Mesenchymal stem cell (in vitro differentiated cells and primary cell): ENCODE measurements around the gene NCAPH2.
A peak's percentile ranks its signal among the peaks of the same experiment; 100 is the strongest.

Source experiments
- DNase-seq: peaks from one replicate; pipeline ENCODE4 v3.0.0-alpha.2; 2013
- H2AFZ ChIP-seq: one replicate; pipeline ENCODE4 v1.6.1; 2013; ENCODE audit warnings: low read depth, mild to moderate bottlenecking, control low read depth, inconsistent platforms, low read length, moderate library complexity
- H2AK5ac ChIP-seq: 2 replicates; pipeline ENCODE4 v1.6.1; 2013; ENCODE audit warnings: low read length, moderate library complexity, mild to moderate bottlenecking, inconsistent platforms; ENCODE audit not compliant: severe bottlenecking
- H2BK120ac ChIP-seq: one replicate; pipeline ENCODE4 v1.6.1; 2013; ENCODE audit warnings: low read depth, mild to moderate bottlenecking, inconsistent platforms, low read length, moderate library complexity
- H2BK12ac ChIP-seq, 2 experiments: one replicate each; pipeline ENCODE4 v1.6.1; 2013; ENCODE audit warnings: inconsistent platforms in 2 of 2, low read length in 2 of 2, mild to moderate bottlenecking in 2 of 2, moderate library complexity in 2 of 2, control low read depth in 1 of 2
- H2BK15ac ChIP-seq: one replicate; pipeline ENCODE4 v1.6.1; 2013; ENCODE audit warnings: mild to moderate bottlenecking, low read depth, inconsistent platforms; ENCODE audit not compliant: poor library complexity, severe bottlenecking
- H2BK5ac ChIP-seq: 2 replicates; pipeline ENCODE4 v1.6.1; 2013; ENCODE audit warnings: low read depth, mild to moderate bottlenecking, low read length, control low read depth, inconsistent platforms; ENCODE audit not compliant: poor library complexity, severe bottlenecking
- H3K14ac ChIP-seq, 2 experiments: one replicate each; pipeline ENCODE4 v1.6.1; 2013; ENCODE audit warnings: inconsistent platforms in 2 of 2, low read length in 2 of 2, control low read depth in 1 of 2, mild to moderate bottlenecking in 1 of 2, moderate library complexity in 1 of 2
- H3K18ac ChIP-seq, 2 experiments: one replicate each; pipeline ENCODE4 v1.6.1; 2013; ENCODE audit warnings: inconsistent platforms in 2 of 2, low read length in 2 of 2, control low read depth in 1 of 2, low read depth in 1 of 2, mild to moderate bottlenecking in 1 of 2
- H3K23ac ChIP-seq, 2 experiments: one replicate each; pipeline ENCODE4 v1.6.1; 2013; ENCODE audit warnings: inconsistent platforms in 2 of 2, low read length in 2 of 2, mild to moderate bottlenecking in 2 of 2, moderate library complexity in 2 of 2, control low read depth in 1 of 2
- H3K27ac ChIP-seq: 2 replicates; pipeline ENCODE4 v1.5.1; 2013; ENCODE audit warnings: mild to moderate bottlenecking, moderate library complexity, low read length, control low read depth, inconsistent platforms; ENCODE audit not compliant: poor library complexity, severe bottlenecking
- H3K27me3 ChIP-seq, 2 experiments: 2 replicates each; pipeline versions ENCODE4 v1.6.1 to v1.7.0; 2013; ENCODE audit warnings: low read length in 2 of 2, mild to moderate bottlenecking in 2 of 2, moderate library complexity in 2 of 2, control low read depth in 1 of 2, inconsistent platforms in 1 of 2; ENCODE audit not compliant: control insufficient read depth in 1 of 2, insufficient read depth in 1 of 2
- H3K36me3 ChIP-seq, 2 experiments: 2 replicates each; pipeline versions ENCODE4 v1.6.1 to v1.7.0; 2013; ENCODE audit warnings: low read length in 2 of 2, control low read depth in 1 of 2, inconsistent platforms in 1 of 2, low read depth in 1 of 2, mild to moderate bottlenecking in 1 of 2; ENCODE audit not compliant: insufficient read depth in 2 of 2, control insufficient read depth in 1 of 2
- H3K4ac ChIP-seq, 2 experiments: one replicate each; pipeline ENCODE4 v1.6.1; 2013; ENCODE audit warnings: inconsistent platforms in 2 of 2, low read length in 2 of 2, mild to moderate bottlenecking in 2 of 2, moderate library complexity in 2 of 2, control low read depth in 1 of 2, low read depth in 1 of 2
- H3K4me1 ChIP-seq: 2 replicates; pipeline ENCODE4 v1.6.1; 2013; ENCODE audit warnings: low read depth, low read length, control low read depth; ENCODE audit not compliant: control insufficient read depth, insufficient read depth
- H3K4me2 ChIP-seq: 2 replicates; pipeline ENCODE4 v1.6.1; 2013; ENCODE audit warnings: low read length, mild to moderate bottlenecking, inconsistent platforms; ENCODE audit not compliant: poor library complexity, severe bottlenecking
- H3K4me3 ChIP-seq, 2 experiments: 2 replicates each; pipeline versions ENCODE4 v1.5.1 to v1.7.0; 2013; ENCODE audit warnings: low read length in 2 of 2, mild to moderate bottlenecking in 2 of 2, control low read depth in 1 of 2, low read depth in 1 of 2; ENCODE audit not compliant: insufficient read depth in 1 of 2
- H3K79me1 ChIP-seq: replicated peaks from 2 replicates; pipeline ENCODE4 v1.6.1; 2013; ENCODE audit warnings: mild to moderate bottlenecking, control low read depth, low read length, inconsistent platforms; ENCODE audit not compliant: poor library complexity, severe bottlenecking
- H3K9ac ChIP-seq: 2 replicates; pipeline ENCODE4 v1.7.0; 2013; ENCODE audit warnings: mild to moderate bottlenecking, low read length, moderate library complexity
- H3K9me3 ChIP-seq: 2 replicates; pipeline ENCODE4 v1.7.0; 2013; ENCODE audit warnings: mild to moderate bottlenecking, low read length; ENCODE audit not compliant: control insufficient read depth
- H4K8ac ChIP-seq: one replicate; pipeline ENCODE4 v1.6.1; 2013; ENCODE audit warnings: inconsistent platforms, mild to moderate bottlenecking, low read length, moderate library complexity
- H4K91ac ChIP-seq: one replicate; pipeline ENCODE4 v1.6.1; 2013; ENCODE audit warnings: mild to moderate bottlenecking, low read length, inconsistent platforms
- WGBS: methylation state at CpG from one replicate; pipeline ENCODE4 v1.1.7; 2013; ENCODE audit warnings: mixed read lengths; 5-methylcytosine and 5-hydroxymethylcytosine counted together

The NCAPH2 gene

GRCh38 chr22:50569041-50569459 is 61.0 kb downstream of the NCAPH2 start:
- no peak overlapping the region for H2AK5ac ChIP-seq
- H2BK15ac ChIP-seq, result no peak overlapping the region
- H2BK120ac ChIP-seq, result no peak overlapping the region
- no peak overlapping the region for H3K14ac ChIP-seq
- DNase-seq, result no peak
- no peak overlapping the region for H4K91ac ChIP-seq
- peaks cover 0 to 64% of the 10 kb centered on the region in 2 experiments for H3K36me3 ChIP-seq
- no peak overlapping the region for H3K23ac ChIP-seq
- H3K27me3 ChIP-seq, result no peaks in the 10 kb centered on the region
- 86% methylated on average over 7 of the region's 8 CpGs for WGBS
- no peak overlapping the region for H2BK12ac ChIP-seq
- no peak overlapping the region for H2AFZ ChIP-seq
- H2BK5ac ChIP-seq, result no peak overlapping the region
- H3K4me1 ChIP-seq, result peaks cover 9% of the 10 kb centered on the region
- no peak overlapping the region for H3K4me3 ChIP-seq
- no peak overlapping the region for H3K4me2 ChIP-seq
- no peak overlapping the region for H4K8ac ChIP-seq
- H3K27ac ChIP-seq, result no peak overlapping the region
- no peaks in the 10 kb centered on the region for H3K9me3 ChIP-seq
- no peaks in the 10 kb centered on the region for H3K79me1 ChIP-seq
- no peak overlapping the region for H3K18ac ChIP-seq
- H3K9ac ChIP-seq, result no peak overlapping the region
- H3K4ac ChIP-seq, result no peak overlapping the region

GRCh38 chr22:50569896-50570535 is 62.0 kb downstream of the NCAPH2 start:
- H2BK12ac ChIP-seq, result no peak overlapping the region
- whole genome bisulfite sequencing, result 97% methylated on average over 12 of the region's 13 CpGs
- H3K27ac ChIP-seq, result no peak overlapping the region
- H3K4me2 ChIP-seq, result no peak overlapping the region
- H2BK5ac ChIP-seq, result no peak overlapping the region
- DNase-seq, result no peak
- no peaks in the 10 kb centered on the region for H3K27me3 ChIP-seq
- peaks cover 0 to 71% of the 10 kb centered on the region in 2 experiments for H3K36me3 ChIP-seq
- no peak overlapping the region for H3K9ac ChIP-seq
- H3K4me3 ChIP-seq, result no peak overlapping the region
- no peak overlapping the region for H3K18ac ChIP-seq
- no peak overlapping the region for H2AFZ ChIP-seq
- H4K91ac ChIP-seq, result no peak overlapping the region
- H2AK5ac ChIP-seq, result no peak overlapping the region
- no peak overlapping the region for H4K8ac ChIP-seq
- H3K23ac ChIP-seq, result no peak overlapping the region
- no peaks in the 10 kb centered on the region for H3K79me1 ChIP-seq
- peaks cover 9% of the 10 kb centered on the region for H3K4me1 ChIP-seq
- H3K4ac ChIP-seq, result no peak overlapping the region
- H3K9me3 ChIP-seq, result no peaks in the 10 kb centered on the region
- no peak overlapping the region for H3K14ac ChIP-seq
- H2BK15ac ChIP-seq, result no peak overlapping the region
- no peak overlapping the region for H2BK120ac ChIP-seq

GRCh38 chr22:50570861-50571260 is 62.8 kb downstream of the NCAPH2 start:
- H2BK15ac ChIP-seq, result no peak overlapping the region
- H3K9ac ChIP-seq, result no peak overlapping the region
- no peak overlapping the region for H2BK12ac ChIP-seq
- peaks cover 0 to 77% of the 10 kb centered on the region in 2 experiments for H3K36me3 ChIP-seq
- H3K4ac ChIP-seq, result no peak overlapping the region
- no peak overlapping the region for H3K14ac ChIP-seq
- DNase-seq, result no peak
- H3K27ac ChIP-seq, result no peak overlapping the region
- H3K27me3 ChIP-seq, result no peaks in the 10 kb centered on the region
- no peaks in the 10 kb centered on the region for H3K79me1 ChIP-seq
- no peak overlapping the region for H4K8ac ChIP-seq
- H2AK5ac ChIP-seq, result no peak overlapping the region
- H3K18ac ChIP-seq, result no peak overlapping the region
- H3K23ac ChIP-seq, result no peak overlapping the region
- H2BK5ac ChIP-seq, result no peak overlapping the region
- H2AFZ ChIP-seq, result no peak overlapping the region
- no peak overlapping the region for H3K4me2 ChIP-seq
- H4K91ac ChIP-seq, result peak overlapping the region; percentile 16
- H3K4me3 ChIP-seq, result no peak overlapping the region
- 95% methylated on average over 12 of the region's 12 CpGs for WGBS
- H3K9me3 ChIP-seq, result no peaks in the 10 kb centered on the region
- peaks cover 9% of the 10 kb centered on the region for H3K4me1 ChIP-seq
- no peak overlapping the region for H2BK120ac ChIP-seq

GRCh38 chr22:50571264-50572175 is 63.5 kb downstream of the NCAPH2 start:
- Histone ChIP-seq H3K36me3 (peaks cover 0 to 82% of the 10 kb centered on the region in 2 experiments), H3K9me3 (no peaks in the 10 kb centered on the region), H2BK5ac (no peak overlapping the region), H2AK5ac (no peak overlapping the region), H2BK15ac (no peak overlapping the region), H3K4me3 (no peak overlapping the region), H3K4me1 (peaks cover 9% of the 10 kb centered on the region), H3K9ac (no peak overlapping the region), H3K4me2 (no peak overlapping the region), H4K91ac (no peak overlapping the region), H3K23ac (no peak overlapping the region), H2BK12ac (no peak overlapping the region), H3K4ac (no peak overlapping the region), H2BK120ac (no peak overlapping the region), H3K18ac (no peak overlapping the region), H2AFZ (no peak overlapping the region), H3K27ac (no peak overlapping the region), H4K8ac (no peak overlapping the region), H3K79me1 (no peaks in the 10 kb centered on the region), H3K27me3 (peaks cover 0 to 2% of the 10 kb centered on the region in 2 experiments), H3K14ac (no peak overlapping the region)
- WGBS, result 95% methylated on average over 26 of the region's 26 CpGs
- DNase-seq, result no peak
